Sigmoid colon (tissue), 4 donors: ENCODE results near the gene CBFA2T2.

ENCODE experiments used
- EP300 ChIP-seq, 4 donors: sonication (generic); formaldehyde crosslinking; IDR thresholded peaks; one replicate each; pipeline ENCODE4 v1.6.1; 2017; ENCODE audit warnings: antibody characterized with exemption in 4 of 4
- POLR2AphosphoS5 ChIP-seq, 4 donors: sonication (generic); formaldehyde crosslinking; IDR thresholded peaks; one replicate each; pipeline ENCODE4 v1.6.1; 2017; ENCODE audit warnings: antibody characterized with exemption in 4 of 4

DNA sequence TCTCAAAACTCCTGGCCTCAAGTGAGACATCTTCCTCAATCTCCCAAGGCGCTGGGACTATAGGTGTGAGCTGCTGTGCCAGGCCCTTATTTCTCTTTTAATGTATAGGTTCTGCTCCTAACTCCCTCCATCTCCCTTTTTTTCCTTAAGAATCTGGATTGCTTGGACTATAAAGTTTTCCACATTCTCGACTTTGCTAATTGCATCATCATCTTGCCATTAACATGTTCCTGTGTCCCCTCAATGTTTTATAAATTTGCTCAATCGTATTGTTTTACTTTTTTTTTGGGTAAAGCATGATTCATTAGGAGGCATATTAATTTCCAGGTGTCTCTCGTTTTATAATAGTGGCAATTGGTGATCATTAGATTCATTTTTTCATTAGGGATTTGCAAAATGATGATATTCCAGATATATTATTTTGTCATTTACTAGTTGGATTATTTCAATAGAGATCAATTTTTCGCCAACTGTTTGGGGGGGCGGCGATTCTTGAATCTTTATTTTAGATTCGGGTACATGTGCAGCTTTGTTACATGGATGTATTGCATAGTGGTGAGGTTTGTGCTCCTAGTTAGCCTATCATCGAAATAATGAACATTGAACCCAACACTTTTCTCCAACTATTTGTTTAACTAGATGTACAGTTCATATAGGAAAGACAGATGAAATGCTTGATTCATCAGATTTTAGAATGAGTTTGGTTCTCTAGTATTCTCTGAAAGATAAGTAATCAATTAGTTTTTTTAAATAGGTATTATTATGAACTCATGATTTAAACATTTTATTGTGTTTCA is 68.7 kb downstream of the CBFA2T2 start:
- no peak for TF ChIP-seq POLR2AphosphoS5 (IDR thresholded peaks at IDR 0.05)
- no peak for TF ChIP-seq EP300 (IDR thresholded peaks at IDR 0.05)
